OCI-LY1 (cell line): Measurements from ENCODE around the gene SSX5.

Experiments
- EZH2 ChIP-seq: fragments of 200-600 bp; sonication (generic), shearing (Covaris generic); IDR thresholded peaks from 2 replicates; pipeline ENCODE4 v1.8.0; 2017; ENCODE audit warnings: borderline replicate concordance, mixed run types, mild to moderate bottlenecking, antibody characterized with exemption, low read length, moderate library complexity, mixed read lengths
- TF ChIP-seq, protein P1 (sequence below): fragments of 200-600 bp; sonication (generic), shearing (Covaris generic); IDR thresholded peaks from 2 replicates; pipeline ENCODE4 v1.5.1; 2017; ENCODE audit warnings: mild to moderate bottlenecking, antibody characterized with exemption, low read length, moderate library complexity, mixed read lengths

- TF ChIP-seq, protein P1, sequence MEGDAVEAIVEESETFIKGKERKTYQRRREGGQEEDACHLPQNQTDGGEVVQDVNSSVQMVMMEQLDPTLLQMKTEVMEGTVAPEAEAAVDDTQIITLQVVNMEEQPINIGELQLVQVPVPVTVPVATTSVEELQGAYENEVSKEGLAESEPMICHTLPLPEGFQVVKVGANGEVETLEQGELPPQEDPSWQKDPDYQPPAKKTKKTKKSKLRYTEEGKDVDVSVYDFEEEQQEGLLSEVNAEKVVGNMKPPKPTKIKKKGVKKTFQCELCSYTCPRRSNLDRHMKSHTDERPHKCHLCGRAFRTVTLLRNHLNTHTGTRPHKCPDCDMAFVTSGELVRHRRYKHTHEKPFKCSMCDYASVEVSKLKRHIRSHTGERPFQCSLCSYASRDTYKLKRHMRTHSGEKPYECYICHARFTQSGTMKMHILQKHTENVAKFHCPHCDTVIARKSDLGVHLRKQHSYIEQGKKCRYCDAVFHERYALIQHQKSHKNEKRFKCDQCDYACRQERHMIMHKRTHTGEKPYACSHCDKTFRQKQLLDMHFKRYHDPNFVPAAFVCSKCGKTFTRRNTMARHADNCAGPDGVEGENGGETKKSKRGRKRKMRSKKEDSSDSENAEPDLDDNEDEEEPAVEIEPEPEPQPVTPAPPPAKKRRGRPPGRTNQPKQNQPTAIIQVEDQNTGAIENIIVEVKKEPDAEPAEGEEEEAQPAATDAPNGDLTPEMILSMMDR = no peak
- TF ChIP-seq EZH2 = no peak
Observed at GRCh38 chrX:48180811-48181210, 15.8 kb downstream of the SSX5 start.
